ENCODE data around the gene KSR1. TPM values are rescaled to one million over a fixed set of nuclear protein-coding genes. Genes with fewer than 3 reads are reported as not detected.

The KSR1 gene
- total RNA-seq, 1 experiment from 2014 or later, result 4.5 TPM

GRCh38 chr17:27618417-27618816, 162.2 kb downstream of the KSR1 start:
- BruUV-seq (replicated peaks), result no TSS peak
- Mint-ChIP-seq H3K9me3 (ENCODE audit: low read depth, unreplicated experiment) (no peaks in the 10 kb centered on the region), H3K4me3 (ENCODE audit: low read depth, unreplicated experiment) (no peak overlapping the region), H3K27me3 (ENCODE audit: unreplicated experiment) (no peaks in the 10 kb centered on the region), H3K27ac (ENCODE audit: unreplicated experiment) (no peak overlapping the region), H3K36me3 (ENCODE audit: insufficient read depth, unreplicated experiment) (no peaks in the 10 kb centered on the region), H3K4me1 (ENCODE audit: low read depth, unreplicated experiment) (no peaks in the 10 kb centered on the region)
- intact Hi-C loops (cut with micrococcal nuclease; ENCODE audit: unreplicated experiment), result no loop called here
- CTCF ChIA-PET, result interaction anchor here (0.7 kb wide), 1 partner anchor 19 kb away, joined by 11 read pairs; no protein-coding TSS in a partner anchor
- no peak for DNase-seq
- TF ChIP-seq CTCF (IDR thresholded peaks at IDR 0.05; ENCODE audit: unreplicated experiment), result no peak

GRCh38 chr17:27620721-27621120, 164.5 kb downstream of the KSR1 start:
- intact Hi-C loops (cut with micrococcal nuclease; ENCODE audit: unreplicated experiment), result no loop called here
- TF ChIP-seq CTCF (IDR thresholded peaks at IDR 0.05; ENCODE audit: unreplicated experiment), result no peak
- DNase-seq, result no peak
- H3K9me3 Mint-ChIP-seq (ENCODE audit: low read depth, unreplicated experiment), result no peaks in the 10 kb centered on the region
- no peaks in the 10 kb centered on the region for H3K27me3 Mint-ChIP-seq (ENCODE audit: unreplicated experiment)
- CTCF ChIA-PET, result no interaction called here
- H3K27ac Mint-ChIP-seq (ENCODE audit: unreplicated experiment), result no peak overlapping the region
- no TSS peak for BruUV-seq (replicated peaks)
- H3K4me3 Mint-ChIP-seq (ENCODE audit: low read depth, unreplicated experiment), result no peak overlapping the region
- no peaks in the 10 kb centered on the region for H3K4me1 Mint-ChIP-seq (ENCODE audit: low read depth, unreplicated experiment)
- no peaks in the 10 kb centered on the region for H3K36me3 Mint-ChIP-seq (ENCODE audit: insufficient read depth, unreplicated experiment)

GRCh38 chr17:27621536-27621935, 165.3 kb downstream of the KSR1 start:
- H3K27ac Mint-ChIP-seq (ENCODE audit: unreplicated experiment), result no peak overlapping the region

GRCh38 chr17:27621942-27622559, 165.8 kb downstream of the KSR1 start:
- no TSS peak for BruUV-seq (replicated peaks)
- H3K9me3 Mint-ChIP-seq (ENCODE audit: low read depth, unreplicated experiment), result no peaks in the 10 kb centered on the region
- no peak for TF ChIP-seq CTCF (IDR thresholded peaks at IDR 0.05; ENCODE audit: unreplicated experiment)
- intact Hi-C loops (cut with micrococcal nuclease; ENCODE audit: unreplicated experiment), result no loop called here
- no peak for DNase-seq
- H3K27ac Mint-ChIP-seq (ENCODE audit: unreplicated experiment), result no peak overlapping the region
- H3K4me3 Mint-ChIP-seq (ENCODE audit: low read depth, unreplicated experiment), result no peak overlapping the region
- no peaks in the 10 kb centered on the region for H3K36me3 Mint-ChIP-seq (ENCODE audit: insufficient read depth, unreplicated experiment)
- CTCF ChIA-PET, result interaction anchor here (1.0 kb wide), 1 partner anchor 18 kb away, joined by 3 read pairs; no protein-coding TSS in a partner anchor
- no peaks in the 10 kb centered on the region for H3K27me3 Mint-ChIP-seq (ENCODE audit: unreplicated experiment)
- H3K4me1 Mint-ChIP-seq (ENCODE audit: low read depth, unreplicated experiment), result no peaks in the 10 kb centered on the region

More at GRCh38 chr17:27621536-27621935, 165.3 kb downstream of the KSR1 start:
- no peak for TF ChIP-seq CTCF (IDR thresholded peaks at IDR 0.05; ENCODE audit: unreplicated experiment)
- no peaks in the 10 kb centered on the region for H3K9me3 Mint-ChIP-seq (ENCODE audit: low read depth, unreplicated experiment)
- BruUV-seq (replicated peaks), result no TSS peak
- intact Hi-C loops (cut with micrococcal nuclease; ENCODE audit: unreplicated experiment), result no loop called here
- no peak overlapping the region for H3K4me3 Mint-ChIP-seq (ENCODE audit: low read depth, unreplicated experiment)
- CTCF ChIA-PET, result interaction anchor here (1.0 kb wide), 1 partner anchor 19 kb away, joined by 3 read pairs; no protein-coding TSS in a partner anchor
- H3K36me3 Mint-ChIP-seq (ENCODE audit: insufficient read depth, unreplicated experiment), result no peaks in the 10 kb centered on the region
- no peak for DNase-seq
- H3K4me1 Mint-ChIP-seq (ENCODE audit: low read depth, unreplicated experiment), result no peaks in the 10 kb centered on the region
- no peaks in the 10 kb centered on the region for H3K27me3 Mint-ChIP-seq (ENCODE audit: unreplicated experiment)
